ENCODE results near the gene ABTB2.

ABTB2 gene

DNA sequence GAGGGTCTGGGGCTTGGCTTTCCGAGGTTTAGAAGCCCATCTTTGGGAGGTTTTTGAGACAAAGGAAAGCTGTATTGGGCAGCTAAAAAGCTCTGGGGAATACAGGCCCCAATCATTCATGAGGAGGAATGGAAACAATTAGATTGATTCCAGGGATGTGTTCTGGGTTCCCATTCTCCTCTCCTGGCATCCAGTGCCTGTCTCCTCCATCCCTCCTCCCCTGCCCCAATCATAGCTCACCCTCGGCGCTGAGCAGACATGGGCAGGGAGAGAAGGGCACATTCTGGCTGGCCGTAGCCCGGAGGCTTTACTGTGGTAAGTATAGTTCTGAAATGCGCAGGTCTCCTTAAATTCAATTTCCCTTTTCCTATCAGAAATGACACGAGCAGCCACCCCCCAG is 42.4 kb downstream of the ABTB2 start:
- no peak for DNase-seq (ENCODE audit: low read depth)

DNA sequence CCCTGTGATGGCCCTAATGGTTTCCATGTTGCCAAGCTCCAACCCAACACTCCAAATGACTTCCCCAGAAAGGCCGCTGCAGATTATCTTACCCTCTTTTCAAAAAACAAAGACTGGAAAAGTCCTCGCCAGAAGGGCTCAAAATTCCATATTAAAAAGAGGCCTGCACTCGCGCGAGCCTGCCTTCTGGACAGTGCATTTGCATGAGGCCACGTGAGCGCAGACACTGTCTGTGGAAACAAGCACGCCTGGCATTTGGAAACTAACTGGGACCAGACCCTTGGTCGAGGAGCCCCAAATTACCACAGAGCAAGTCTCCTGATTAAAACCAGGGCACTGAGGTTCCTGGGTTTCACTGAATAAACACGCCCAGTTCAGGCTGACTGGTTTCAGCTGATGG is 42.9 kb downstream of the ABTB2 start:
- no peak for DNase-seq (ENCODE audit: low read depth)

DNA sequence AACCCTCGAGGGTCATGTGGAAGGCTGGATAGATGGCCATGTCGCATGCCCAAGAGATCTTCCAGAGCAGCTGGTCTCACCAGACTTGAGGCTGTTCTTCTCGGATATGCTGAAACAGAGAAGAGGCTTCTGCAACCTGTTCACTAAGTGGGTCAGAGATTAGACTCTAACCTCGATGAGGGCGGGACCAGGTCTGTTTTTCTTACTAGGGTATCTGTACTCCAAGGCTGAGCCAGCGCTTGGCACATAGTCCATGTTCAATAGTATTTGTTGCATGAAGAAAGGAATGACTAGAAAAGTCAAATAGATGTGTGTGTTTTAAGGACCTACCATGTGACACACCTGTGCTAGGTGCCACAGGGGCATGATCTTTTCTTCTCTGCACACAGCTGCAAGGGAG is 43.6 kb downstream of the ABTB2 start:
- no peak for DNase-seq (ENCODE audit: low read depth)

DNA sequence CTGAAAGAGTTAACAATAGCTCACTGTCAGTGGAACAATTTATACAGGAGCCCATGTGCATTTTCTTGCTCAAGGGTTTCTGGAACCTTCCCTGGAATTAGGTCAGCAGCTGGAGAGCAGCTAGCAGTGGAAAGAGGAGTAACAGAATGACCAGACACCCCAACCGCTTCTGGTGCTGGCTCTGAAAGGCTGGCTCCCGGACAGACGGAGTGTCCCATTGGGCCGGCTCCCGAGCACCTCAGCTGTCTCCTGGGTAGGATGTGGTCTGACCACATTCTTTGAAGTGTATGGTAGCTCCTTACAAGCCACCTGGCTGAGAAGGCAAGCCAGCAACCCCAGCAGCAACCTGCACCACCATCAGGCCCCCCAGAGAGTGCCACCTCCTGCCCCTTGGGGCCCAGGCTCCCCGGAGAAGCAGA is 44.7 kb downstream of the ABTB2 start:
- no peak for DNase-seq (ENCODE audit: low read depth)

DNA sequence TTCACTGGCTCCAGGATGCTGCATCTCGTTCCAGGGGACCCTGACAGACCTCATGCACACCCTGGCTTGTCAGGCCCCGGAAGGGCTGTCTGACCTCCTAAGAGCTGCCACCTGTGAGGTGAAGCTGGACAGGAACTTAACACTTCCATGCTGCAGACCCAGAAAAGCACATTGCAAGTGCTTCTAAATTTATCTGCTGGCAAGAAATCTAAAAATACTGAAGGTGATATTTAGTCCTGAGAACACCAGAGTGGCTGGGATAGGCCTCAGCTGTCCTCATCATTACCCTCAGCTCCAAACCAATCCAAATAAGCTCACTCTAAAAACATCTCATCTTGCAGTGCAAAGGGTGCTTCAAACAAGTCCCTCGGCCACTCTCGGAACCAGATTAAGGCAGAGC is 46.7 kb downstream of the ABTB2 start:
- no peak for DNase-seq (ENCODE audit: low read depth)

DNA sequence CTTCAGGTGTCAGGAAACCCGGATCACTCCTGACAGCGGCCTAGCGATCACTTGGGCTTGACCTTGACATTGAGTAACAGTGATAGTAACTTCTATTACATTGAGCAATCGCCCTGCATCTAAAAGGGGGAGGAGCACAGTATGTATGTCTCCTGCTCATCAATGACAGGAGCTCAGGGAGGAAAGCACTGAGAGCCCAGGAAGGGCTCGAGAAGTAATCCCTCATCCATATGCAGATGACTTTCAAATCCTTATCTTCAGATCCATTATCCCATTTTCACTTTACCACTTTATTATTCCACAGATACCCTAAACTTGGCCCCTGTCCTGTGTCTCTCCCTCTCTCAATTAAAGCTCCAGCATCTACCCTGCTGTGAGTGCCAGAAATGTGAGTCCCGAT is 47.8 kb downstream of the ABTB2 start:
- DNase-seq (ENCODE audit: low read depth): no peak

DNA sequence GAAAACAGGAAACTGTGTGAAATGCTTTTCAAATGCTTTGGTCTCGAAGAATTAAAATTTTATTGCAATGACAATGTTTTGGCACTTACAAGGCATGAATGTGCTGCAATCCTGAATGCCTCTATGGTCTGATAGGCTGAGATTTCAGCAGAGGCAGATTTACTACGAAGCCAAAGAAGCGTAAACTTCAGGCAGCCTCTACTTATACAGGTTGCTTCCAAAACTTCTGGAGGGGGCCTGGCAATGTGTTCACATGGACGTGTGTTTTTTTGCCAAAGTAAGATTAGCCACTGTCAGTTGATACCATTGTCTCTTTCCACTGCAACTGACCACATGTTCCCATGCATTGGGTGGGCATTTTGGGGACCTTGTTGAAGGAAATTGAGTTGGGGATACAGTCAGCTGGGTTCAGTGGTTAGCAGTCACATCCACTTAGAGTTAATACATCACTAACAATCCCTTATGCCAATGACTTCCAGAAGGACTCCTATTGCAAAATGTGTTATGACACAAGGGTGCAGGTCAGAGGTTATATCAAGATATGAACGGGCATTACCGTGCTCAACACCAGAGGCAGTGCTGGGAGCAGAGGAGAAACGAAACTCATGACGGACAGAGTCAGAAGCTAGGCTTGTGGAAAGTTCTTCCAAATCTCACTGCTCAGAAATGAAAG is 48.8 kb downstream of the ABTB2 start:
- peak; percentile 27 for DNase-seq (ENCODE audit: low read depth)

DNA sequence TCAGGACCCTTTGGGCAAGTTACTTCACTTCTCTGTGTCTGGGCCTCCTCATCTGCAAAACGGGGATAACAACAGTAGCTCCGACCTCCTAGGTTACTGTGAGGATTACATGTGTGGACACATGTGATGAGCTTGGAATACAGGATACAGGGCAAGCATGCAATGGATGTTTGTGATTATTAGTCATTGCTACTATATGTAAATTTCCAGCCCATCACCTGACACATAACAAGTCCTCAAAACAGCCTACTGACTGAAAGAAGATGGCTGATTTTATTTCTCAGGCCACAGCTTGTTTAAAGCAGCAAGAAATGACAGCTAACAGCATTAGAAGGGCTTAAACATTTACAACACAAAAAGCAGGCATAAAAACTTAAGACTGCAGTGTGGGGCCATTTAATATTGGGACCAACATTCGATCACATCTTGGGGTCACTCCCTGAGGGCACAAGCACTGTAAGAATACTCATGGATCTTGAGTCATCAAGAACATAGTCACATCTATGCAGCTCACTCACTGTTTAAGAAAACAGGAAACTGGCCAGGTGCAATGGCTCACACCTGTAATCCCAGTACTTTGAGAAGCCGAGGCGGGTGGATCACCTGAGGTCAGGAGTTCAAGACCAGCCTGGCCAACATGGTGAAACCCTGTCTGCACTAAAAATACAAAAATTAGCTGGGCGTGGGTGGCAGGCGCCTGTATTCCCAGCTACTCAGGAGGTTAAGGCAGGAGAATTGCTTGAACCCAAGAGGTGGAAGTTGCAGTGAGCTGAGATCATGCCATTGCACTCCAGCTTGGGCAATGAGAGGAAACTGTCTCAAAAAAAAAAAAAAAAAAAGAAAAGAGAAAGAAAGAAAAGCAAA is 49.5 kb downstream of the ABTB2 start:
- no peak for DNase-seq (ENCODE audit: low read depth)

DNA sequence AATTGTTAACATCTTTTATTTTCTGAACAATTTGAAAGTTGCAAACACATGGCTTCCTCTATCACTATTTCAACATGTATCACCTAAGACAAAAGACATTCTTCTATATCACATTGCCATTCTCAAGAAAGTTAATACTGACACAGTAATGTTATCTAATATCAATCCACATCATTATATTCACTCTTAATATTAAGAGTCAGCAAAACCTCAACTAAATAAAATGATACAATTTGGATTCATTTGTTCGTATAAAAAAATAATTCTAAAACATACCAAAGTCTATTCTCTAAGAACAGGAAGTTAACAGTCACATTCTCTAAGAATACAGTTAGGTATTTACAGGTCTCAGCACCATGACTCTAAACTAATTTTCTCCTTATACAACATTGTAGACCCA is 52.0 kb downstream of the ABTB2 start:
- no peak for DNase-seq (ENCODE audit: low read depth)

DNA sequence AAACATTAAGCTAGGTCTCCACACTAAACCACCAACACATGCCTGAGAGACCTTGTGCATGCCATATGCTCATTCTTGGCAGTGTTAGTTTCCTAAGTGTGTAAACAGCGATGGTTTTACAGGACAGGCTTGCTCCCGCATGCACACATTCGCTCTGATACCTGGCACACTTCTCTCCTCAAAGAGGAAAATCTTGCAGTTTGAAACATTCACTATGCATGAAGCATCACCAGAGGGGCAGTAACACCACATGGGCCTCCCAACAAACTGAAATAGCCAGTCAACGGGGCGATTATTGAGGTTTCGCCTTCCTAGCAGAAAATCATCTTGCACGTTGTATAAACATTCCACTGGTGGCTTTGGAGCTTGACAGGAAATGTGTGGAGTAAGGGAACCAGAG is 52.6 kb downstream of the ABTB2 start:
- DNase-seq (ENCODE audit: low read depth): no peak

DNA sequence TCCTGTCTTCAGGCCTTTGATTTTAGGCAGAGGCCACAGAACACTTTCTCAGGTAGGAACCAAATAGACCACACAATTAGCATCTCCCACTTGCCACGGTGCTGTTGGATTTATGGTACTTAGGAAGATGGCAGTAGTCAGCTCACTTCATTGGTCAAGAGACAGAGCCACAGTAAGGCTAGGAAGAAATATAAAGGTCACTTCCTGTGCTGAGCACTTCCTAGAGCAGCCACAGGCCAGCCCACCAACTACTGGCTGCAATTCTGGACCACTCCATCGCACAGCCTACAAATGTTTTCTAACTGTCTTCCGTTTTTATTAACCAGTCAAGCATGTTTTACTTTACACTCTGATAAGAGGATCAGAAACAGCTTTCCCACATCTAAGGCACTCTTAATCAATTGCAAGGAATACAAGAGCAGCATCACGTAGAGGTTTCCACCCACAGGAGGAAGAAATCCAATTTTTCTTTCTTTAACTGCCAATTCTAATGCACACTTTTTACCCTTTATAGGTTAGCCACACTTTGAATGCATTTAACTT is 54.7 kb downstream of the ABTB2 start:
- no peak for DNase-seq (ENCODE audit: low read depth)

DNA sequence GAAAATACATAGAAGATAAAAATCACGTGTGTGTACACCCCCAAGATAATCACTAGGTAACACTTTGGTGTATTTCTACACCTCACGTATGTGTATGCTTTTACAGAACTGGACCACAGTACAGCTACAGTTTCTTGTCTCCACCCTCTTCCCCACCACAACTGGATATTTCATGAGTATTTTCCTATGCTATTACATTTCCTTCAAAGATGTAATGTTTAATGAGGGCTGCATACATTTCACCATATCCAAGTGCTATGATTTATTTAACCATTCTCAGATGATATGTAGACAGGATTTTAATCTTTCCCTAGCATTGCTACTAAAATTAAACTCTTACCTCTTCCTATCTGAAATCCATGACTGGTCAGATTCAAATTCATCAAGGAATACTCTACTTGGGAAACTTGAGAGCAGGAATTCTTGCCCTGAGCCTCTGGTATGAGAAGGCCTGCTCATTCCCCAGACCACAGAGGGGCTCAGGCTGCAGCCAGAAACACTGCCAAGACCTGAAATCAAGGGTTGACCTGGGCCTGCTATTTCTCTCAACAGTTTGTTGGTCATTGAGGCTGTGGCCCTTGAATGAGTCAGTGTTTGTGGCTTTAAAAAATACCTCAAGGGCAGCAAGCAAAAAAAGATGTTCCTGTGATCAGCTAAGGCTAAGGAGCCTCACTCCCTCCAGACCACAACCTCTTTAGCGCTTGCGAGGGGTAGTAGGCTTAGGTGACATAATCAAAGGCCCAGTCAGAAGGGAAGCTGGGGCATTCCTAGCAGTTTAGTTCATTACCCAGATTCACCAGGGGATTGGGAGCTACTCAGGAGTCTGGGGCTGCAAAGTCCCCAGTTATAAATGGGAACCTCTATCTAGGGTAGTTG is 55.5 kb downstream of the ABTB2 start:
- DNase-seq (ENCODE audit: low read depth): no peak

DNA sequence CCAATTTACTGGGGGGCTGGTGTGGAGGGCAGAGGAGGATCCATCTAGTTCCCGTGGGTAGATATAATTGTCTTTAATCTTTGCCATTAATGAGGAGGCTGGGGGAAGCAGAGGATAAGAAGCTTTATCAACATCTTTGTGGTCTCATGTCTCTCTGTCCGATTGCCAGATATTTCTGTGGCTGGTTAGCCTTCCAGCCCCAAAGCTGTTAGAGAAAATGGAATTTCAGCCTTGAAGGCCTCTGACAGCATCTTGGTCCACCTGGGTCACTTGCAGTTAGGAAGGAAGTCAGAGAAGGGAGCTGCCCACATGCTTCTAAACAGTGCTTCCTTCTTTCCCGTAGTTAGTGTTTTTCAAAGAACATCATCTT is 56.9 kb downstream of the ABTB2 start:
- no peak for DNase-seq (ENCODE audit: low read depth)

DNA sequence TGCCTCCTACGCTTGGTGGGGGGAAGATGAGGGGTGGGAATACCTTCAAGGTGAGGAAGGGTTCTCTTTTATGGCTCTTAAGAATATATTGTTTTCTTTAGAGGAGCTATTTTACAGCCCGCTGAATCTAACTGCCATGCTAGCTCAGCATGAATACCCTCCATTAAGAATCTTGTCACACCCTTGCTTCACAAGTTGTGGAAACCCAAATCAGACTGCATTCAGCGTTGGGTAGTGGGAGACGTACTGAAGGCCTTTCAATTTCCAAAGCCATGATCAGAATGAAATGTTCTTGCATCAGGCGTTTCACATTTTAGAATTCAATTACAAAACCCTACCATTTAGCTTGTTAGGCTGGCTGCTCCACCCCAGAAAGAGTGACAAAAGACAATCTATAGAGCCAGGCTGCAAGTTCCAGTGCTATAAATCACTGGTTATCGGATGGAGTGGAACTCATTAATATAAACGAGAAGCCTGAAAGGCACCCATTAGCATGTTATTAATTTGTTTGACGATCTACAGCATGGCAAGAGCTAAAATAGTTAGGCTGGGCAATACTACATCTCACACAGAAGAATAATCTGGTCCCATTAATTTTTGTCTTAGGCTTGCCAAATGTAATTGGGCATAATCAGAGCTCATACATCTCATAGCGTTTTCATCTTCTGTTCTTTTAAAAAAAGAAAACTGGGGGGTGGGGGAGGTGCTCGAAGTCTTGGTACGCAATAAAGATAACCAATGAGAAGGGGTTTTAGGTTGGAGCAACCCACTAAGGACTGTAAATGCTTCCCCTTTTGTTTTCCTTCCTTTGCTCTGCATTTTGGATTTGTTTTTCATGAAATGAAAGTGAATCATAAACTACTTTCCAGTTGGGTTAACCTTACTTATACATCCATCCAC is 57.5 kb downstream of the ABTB2 start:
- DNase-seq (ENCODE audit: low read depth): no peak

DNA sequence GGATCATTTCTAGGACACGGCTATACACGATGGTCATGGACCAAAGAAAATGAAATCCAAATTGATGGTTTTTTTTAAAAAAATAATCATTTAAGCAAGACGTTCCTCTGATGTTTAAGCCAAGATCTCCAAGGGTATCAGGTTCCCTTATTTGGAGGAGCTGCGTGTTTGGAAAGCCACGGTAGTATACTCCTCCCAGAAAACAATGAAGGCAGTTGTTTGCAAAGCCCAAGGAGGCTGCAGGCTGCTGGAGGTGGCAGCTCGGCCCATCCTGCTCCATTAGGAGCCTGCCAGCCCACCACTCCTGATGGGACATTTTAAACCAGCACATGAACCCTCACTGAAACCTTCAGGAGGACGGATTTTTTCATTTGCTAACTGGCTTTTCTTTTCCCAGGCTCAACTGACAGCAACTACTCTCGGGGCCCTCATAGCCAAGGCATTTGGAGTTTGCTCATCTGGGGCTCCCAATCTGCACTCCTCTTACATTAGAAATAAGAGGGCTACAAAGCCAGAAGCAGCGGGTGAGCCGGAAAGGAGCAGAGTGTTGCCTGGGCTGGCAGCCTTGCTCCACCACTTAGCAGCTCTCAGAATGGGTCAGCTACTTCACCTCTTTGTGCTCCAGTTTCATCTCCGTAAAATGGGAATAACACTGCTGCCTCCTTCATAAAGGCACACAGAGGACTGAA is 58.4 kb downstream of the ABTB2 start:
- no peak for DNase-seq (ENCODE audit: low read depth)

DNA sequence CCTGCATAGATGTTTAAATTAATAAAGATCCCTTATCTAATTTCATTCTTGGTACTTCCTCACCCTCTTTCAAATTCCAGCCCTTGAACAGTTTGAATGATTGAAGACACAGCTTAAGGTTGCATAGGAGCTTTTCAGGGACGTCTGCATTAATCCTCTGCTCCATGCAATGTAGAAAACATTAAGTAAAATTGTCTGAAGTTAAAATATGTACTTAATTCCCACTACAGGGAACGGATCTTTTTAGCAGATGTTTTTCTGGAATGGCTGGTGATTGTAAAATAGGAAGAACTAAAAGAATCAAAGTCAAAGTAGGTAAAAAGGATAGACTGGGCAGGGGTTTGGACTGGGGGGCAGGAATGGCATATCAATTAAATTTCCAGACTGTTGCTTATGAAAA is 58.9 kb downstream of the ABTB2 start:
- DNase-seq (ENCODE audit: low read depth): no peak

DNA sequence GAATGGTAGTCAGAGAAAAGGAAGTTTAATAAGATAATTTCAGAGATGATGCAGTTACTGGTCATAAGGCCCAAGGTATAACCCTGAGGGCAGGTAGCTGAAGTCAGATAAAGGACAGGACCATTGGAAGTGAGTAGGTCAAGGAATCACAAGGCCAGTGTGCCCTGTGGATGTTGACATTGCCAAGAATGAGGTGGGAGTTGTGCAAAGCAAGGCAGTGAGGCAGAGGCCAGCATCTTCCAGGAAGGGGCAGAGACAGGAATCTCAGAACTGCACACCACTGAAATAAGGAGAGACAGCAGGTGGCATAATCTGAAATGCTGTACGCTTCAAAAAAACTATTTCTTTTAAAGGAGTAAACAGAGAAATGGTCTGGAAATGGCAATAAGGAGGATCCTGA is 61.4 kb downstream of the ABTB2 start:
- no peak for DNase-seq (ENCODE audit: low read depth)

DNA sequence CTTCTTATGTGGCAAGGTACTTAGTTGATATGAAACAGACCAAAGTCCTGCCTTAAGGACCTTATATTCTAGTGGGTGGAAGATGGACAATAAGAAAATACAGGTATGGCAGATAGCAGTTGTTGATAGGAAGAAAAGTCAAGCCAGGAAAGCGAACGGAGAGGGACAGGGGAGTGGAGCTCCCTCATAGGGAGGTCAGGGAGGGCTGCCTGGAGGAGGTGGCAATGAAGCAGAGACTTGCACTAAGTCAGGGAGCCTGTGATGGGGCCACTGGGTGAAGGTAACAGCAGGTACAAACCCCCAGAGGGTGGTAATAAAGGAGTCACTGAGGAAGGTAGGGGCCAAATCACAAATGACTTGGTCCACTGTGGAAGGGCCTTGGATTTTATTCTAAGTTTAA is 65.3 kb downstream of the ABTB2 start:
- no peak for DNase-seq (ENCODE audit: low read depth)

DNA sequence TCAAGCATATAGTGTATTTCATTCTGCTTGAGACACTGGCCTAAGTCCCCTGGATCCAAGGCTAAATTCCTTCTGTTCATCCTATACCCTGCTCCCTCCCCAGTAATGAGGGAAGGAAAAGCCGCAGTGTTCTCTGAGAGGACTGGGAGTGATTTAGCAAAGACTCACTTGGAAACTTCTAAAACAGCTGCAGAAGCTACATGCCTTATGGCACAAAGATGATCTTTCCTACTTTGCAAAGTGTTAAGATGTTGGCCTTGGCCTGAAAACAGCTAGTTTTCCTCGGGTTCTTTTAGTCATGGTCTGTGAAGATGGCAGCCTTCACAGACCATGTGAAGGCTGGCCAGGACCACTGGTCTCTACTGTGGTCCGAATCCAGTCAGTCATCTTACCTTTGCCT is 65.7 kb downstream of the ABTB2 start:
- no peak for DNase-seq (ENCODE audit: low read depth)

DNA sequence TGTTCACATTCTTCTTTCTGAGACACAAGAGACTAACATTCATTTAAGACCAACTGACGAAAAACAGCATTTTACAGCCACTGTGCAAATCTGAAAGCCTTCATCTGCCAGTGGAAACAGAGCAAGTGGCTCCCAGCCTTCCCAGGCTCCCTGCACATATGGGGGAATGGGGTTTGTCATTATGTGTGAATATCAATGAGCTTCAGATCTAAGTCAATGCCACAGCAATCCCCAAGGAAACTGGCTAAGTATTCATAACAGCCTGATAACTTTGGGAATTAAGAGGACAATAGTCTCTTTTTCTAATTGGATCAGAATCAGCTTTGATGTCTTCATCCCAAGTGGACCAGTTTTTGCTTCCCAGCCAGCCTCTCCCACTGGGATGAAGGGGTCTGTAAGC is 66.9 kb downstream of the ABTB2 start:
- no peak for DNase-seq (ENCODE audit: low read depth)

DNA sequence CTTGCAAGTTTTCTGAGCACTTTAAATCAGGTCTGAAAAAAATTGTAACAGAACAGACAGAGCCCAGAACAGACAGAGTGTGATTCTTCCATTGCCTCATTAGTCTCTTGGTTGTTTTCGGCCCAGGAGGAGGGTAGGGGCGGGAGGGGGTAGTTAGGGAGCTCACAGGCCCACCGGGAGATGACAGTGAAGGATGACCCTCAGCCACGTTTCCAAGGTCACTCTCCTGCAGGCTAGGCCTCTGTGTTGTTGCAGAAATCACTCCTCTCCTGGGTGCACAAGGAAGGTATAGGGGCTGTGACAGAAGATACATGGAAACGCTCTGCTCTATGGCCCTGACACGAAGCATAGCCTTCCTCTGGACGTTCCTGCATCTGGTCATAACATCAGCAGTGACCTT is 69.3 kb downstream of the ABTB2 start:
- no peak for DNase-seq (ENCODE audit: low read depth)

All from fibroblast of the conjunctiva (primary cell).